Epithelial cell of prostate (primary cell): ENCODE data around the gene CCDC40.

ENCODE experiments used
- DNase-seq: peaks from one replicate; pipeline ENCODE4 v3.0.0-alpha.2; 2011; ENCODE audit warnings: low read depth, low spot score
- H3K27ac ChIP-seq: fragments of 450-650 bp; 2 replicates; pipeline ENCODE4 v1.5.1; 2017; ENCODE audit warnings: mild to moderate bottlenecking

The CCDC40 gene

DNA sequence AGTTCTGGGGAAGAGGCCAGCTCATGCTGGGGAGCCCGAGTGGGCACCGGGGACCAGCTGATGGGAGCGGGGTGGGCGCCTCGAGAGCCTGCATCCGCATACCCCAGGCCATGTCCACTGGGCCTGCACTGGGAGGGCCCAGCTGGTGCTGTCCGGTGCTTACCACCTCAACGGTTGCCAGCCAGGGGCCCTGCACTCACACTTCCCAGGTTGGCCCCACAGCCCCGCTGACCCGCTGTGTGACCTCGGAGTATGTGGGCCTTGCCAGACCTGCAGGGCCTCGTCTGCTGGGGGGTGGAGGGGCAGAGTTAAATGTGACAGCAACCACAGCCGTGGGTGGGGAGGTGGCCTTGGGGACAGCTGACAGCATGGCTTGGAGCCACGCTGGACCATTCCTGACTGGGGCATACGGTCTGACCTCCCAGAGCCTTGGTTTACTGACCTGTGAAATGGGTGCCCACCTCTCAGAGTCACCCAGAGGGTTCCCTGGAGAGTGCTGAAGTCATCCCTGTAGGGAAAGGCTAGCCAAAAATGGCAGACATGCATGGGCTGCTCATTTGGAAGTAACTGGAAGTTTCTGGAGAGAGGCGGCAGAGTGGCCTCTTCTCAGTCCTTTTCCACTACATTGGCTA lies 59.5 kb downstream of the CCDC40 start:
- H3K27ac ChIP-seq: no peak overlapping the region
- no peak for DNase-seq

DNA sequence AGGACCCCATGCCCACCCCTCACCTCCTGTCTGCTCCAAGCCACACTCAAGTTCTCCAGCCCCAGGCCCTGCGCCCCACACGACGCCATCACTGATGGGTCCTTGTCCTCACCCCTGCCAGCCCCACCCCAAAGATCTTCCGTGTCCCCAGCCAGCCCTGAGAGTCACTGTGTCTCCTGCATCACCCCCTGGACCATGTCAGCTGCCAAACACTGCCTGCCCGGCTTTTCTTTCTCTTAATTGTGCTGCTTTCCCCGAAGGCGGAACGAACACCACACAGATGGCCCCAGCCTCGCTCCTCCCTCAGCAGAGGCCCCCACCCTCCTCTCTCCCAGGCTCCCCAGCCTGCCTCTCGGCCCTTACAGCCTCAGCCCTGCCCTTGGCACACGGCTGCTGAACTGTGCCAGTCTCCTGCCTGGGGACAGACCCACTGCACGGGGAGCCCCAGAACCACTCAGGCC lies 60.1 kb downstream of the CCDC40 start:
- no peak overlapping the region for H3K27ac ChIP-seq

DNA sequence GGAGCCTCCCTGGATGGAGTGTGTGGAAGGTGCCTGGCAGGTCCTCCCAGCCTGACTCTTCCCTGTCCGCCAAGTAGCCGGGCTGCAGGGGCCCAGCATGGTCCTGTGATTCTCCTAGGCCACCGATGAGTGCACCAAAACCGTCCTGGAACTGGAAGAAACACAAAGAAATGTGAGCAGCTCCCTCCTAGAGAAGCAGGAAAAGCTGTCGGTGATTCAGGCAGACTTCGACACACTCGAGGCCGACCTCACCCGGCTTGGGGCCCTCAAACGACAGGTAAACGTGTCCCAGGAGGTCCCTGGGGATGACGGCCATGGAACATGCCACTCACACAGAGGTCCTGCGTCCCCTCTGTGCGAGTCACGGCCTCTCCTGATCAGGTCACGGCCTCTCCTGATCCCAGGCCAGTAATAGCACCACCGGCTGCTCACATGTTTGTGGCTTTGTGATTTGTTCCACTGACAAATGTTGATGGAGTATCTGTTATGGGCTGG lies 60.7 kb downstream of the CCDC40 start:
- no peak overlapping the region for H3K27ac ChIP-seq
- DNase-seq: no peak

More for the DNA sequence above, 60.1 kb downstream of the CCDC40 start:
- no peak for DNase-seq

DNA sequence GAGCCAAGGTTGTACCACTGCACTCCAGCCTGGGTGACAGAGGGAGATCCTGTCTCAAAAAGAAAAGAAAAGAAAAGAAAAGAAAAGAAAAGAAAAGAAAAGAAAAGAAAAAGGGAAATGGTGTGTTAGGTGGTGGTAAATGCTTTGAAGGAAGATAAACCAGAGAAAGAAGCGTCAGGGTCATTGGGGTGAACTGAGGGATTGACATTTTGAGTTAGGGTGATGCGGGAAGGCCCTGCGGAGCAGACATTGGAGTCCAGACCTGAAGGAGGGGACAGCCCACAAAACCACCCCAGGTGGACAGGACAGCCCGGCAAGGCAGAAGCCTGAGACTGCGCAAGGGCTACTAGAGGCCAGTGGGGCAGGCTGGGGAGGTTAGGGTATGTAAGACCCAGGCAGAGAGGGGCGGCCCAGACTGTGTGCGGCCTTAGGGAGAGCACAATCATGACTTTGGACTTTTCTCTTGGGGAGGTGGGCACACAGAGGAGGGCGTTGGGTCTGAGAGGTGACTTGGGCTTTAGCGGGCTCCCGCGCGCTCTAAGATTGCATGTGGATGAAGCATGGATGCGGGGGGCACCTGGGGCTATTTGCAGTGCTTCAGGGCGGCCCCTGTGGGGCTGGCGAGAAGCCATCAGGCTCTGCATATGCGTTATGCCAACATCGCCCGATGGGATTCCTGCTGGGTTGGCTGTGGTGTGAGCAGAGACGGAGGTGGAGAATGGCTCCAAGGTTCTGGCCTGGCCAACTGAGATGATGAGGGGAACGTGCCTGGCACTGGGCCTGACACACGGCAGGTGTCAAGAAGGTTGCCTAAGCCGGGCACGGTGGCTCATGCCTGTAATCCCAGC lies 61.6 kb downstream of the CCDC40 start:
- no peak overlapping the region for H3K27ac ChIP-seq
- no peak for DNase-seq

DNA sequence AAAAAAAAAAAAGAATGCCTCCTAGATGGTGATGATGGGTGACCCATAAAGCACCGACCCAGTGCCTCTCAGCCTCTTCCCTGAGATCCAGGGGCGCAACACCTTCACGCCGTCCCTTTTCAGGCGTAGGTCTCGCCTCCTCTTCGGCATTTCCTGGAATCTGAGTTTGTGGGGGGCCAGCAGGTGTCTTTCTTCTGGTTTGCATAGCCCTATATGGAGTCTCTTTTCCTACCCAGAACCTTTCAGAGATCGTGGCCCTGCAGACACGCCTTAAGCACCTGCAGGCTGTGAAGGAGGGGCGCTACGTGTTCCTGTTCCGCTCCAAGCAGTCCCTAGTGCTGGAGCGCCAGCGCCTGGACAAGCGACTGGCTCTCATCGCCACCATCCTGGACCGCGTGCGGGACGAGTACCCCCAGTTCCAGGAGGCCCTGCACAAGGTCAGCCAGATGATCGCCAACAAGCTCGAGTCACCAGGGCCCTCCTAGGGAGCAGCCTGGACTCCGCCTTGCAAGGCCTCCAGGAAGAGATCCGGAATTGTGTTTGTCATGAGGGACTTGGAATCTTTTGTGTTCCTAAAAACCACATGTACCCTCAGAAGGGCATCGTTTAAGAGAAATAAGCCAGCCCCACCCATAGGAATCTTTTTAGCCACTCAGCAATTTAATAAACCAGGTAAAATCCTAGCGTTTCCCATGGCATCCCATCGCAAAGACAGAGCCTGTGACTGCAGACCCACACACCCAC lies 63.0 kb downstream of the CCDC40 start:
- no peak for DNase-seq
- no peak overlapping the region for H3K27ac ChIP-seq

DNA sequence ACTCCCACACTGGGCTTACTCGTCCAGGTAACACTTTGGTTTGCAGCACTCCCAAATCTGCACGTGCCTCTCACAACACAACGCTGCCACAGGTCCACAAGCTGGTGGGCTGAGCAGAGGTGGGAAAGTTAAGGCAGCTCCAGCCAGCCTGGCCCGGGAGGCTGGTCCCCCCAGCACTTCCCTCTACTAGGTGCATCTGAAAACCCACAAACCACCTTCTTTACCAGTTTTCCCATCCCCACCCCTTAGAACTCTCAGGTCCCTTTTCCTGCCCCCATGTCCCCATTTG lies 63.5 kb downstream of the CCDC40 start:
- DNase-seq: no peak
- H3K27ac ChIP-seq: no peak overlapping the region

DNA sequence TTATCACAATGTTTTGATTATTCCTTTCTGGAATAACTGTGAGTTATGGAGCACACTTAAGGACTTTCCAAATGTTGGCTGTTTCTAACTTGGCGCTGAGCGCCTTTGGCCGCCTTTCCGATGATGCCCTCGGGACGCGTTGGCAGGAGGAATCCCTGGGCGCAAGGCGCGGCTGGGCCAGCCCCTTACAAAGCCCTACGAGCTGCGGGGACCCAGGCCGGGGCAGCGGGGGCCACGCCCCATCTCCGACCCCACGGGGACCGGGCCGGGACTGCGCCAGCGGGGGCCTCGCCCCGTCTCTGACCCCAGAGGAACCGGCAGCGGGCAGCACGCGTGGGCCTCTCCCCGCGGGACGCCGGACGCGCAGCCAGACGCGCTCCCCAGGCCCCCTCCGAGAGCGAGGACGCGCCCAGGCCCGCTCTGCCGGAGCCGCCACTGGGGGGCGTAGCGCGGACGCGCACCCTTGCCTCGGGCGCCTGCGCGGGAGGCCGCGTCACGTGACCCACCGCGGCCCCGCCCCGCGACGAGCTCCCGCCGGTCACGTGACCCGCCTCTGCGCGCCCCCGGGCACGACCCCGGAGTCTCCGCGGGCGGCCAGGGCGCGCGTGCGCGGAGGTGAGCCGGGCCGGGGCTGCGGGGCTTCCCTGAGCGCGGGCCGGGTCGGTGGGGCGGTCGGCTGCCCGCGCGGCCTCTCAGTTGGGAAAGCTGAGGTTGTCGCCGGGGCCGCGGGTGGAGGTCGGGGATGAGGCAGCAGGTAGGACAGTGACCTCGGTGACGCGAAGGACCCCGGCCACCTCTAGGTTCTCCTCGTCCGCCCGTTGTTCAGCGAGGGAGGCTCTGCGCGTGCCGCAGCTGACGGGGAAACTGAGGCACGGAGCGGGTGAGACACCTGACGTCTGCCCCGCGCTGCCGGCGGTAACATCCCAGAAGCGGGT lies 64.8 kb downstream of the CCDC40 start, which contains the start of gene GAA:
Gene GAA, plus strand, starts transcription at position 571 of the 935 bp plus-strand sequence. CDS start 3,006 bp downstream, outside the sequence.
- H3K27ac ChIP-seq: peak within 1 kb of the TSS; percentile 43
- no peak for DNase-seq

DNA sequence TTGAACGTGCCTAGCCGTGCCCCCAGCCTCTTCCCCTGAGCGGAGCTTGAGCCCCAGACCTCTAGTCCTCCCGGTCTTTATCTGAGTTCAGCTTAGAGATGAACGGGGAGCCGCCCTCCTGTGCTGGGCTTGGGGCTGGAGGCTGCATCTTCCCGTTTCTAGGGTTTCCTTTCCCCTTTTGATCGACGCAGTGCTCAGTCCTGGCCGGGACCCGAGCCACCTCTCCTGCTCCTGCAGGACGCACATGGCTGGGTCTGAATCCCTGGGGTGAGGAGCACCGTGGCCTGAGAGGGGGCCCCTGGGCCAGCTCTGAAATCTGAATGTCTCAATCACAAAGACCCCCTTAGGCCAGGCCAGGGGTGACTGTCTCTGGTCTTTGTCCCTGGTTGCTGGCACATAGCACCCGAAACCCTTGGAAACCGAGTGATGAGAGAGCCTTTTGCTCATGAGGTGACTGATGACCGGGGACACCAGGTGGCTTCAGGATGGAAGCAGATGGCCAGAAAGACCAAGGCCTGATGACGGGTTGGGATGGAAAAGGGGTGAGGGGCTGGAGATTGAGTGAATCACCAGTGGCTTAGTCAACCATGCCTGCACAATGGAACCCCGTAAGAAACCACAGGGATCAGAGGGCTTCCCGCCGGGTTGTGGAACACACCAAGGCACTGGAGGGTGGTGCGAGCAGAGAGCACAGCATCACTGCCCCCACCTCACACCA lies 65.7 kb downstream of the CCDC40 start:
- H3K27ac ChIP-seq: peak overlapping the region; percentile 43
- no peak for DNase-seq

DNA sequence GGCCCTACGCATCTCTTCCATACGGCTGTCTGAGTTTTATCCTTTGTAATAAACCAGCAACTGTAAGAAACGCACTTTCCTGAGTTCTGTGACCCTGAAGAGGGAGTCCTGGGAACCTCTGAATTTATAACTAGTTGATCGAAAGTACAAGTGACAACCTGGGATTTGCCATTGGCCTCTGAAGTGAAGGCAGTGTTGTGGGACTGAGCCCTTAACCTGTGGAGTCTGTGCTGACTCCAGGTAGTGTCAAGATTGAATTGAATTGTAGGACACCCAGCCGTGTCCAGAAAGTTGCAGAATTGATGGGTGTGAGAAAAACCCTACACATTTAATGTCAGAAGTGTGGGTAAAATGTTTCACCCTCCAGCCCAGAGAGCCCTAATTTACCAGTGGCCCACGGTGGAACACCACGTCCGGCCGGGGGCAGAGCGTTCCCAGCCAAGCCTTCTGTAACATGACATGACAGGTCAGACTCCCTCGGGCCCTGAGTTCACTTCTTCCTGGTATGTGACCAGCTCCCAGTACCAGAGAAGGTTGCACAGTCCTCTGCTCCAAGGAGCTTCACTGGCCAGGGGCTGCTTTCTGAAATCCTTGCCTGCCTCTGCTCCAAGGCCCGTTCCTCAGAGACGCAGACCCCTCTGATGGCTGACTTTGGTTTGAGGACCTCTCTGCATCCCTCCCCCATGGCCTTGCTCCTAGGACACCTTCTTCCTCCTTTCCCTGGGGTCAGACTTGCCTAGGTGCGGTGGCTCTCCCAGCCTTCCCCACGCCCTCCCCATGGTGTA lies 66.4 kb downstream of the CCDC40 start:
- peak overlapping the region; percentile 43 for H3K27ac ChIP-seq
- DNase-seq: no peak

DNA sequence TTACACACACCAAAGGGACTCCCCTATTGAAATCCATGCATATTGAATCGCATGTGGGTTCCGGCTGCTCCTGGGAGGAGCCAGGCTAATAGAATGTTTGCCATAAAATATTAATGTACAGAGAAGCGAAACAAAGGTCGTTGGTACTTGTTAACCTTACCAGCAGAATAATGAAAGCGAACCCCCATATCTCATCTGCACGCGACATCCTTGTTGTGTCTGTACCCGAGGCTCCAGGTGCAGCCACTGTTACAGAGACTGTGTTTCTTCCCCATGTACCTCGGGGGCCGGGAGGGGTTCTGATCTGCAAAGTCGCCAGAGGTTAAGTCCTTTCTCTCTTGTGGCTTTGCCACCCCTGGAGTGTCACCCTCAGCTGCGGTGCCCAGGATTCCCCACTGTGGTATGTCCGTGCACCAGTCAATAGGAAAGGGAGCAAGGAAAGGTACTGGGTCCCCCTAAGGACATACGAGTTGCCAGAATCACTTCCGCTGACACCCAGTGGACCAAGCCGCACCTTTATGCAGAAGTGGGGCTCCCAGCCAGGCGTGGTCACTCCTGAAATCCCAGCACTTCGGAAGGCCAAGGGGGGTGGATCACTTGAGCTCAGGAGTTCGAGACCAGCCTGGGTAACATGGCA lies 67.1 kb downstream of the CCDC40 start:
- H3K27ac ChIP-seq: no peak overlapping the region
- no peak for DNase-seq

DNA sequence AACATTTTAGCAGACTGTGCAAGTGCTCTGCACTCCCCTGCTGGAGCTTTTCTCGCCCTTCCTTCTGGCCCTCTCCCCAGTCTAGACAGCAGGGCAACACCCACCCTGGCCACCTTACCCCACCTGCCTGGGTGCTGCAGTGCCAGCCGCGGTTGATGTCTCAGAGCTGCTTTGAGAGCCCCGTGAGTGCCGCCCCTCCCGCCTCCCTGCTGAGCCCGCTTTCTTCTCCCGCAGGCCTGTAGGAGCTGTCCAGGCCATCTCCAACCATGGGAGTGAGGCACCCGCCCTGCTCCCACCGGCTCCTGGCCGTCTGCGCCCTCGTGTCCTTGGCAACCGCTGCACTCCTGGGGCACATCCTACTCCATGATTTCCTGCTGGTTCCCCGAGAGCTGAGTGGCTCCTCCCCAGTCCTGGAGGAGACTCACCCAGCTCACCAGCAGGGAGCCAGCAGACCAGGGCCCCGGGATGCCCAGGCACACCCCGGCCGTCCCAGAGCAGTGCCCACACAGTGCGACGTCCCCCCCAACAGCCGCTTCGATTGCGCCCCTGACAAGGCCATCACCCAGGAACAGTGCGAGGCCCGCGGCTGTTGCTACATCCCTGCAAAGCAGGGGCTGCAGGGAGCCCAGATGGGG lies 68.0 kb downstream of the CCDC40 start:
- H3K27ac ChIP-seq: no peak overlapping the region
- DNase-seq: no peak

DNA sequence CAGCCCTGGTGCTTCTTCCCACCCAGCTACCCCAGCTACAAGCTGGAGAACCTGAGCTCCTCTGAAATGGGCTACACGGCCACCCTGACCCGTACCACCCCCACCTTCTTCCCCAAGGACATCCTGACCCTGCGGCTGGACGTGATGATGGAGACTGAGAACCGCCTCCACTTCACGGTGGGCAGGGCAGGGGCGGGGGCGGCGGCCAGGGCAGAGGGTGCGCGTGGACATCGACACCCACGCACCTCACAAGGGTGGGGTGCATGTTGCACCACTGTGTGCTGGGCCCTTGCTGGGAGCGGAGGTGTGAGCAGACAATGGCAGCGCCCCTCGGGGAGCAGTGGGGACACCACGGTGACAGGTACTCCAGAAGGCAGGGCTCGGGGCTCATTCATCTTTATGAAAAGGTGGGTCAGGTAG lies 68.5 kb downstream of the CCDC40 start:
- H3K27ac ChIP-seq: no peak overlapping the region
- no peak for DNase-seq

DNA sequence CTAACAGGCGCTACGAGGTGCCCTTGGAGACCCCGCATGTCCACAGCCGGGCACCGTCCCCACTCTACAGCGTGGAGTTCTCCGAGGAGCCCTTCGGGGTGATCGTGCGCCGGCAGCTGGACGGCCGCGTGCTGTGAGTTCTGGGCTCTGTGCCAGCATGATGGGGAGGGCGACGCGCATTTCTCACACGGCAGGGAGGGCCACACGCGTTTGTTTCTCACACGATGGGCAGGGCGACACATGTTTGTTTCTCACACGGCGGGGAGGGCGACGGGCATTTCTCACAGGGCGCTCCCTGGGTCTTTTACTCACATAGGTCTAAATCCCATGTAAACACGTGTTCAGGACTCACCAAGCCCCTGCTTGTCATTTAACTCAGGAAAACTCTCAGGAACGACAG lies 69.3 kb downstream of the CCDC40 start:
- DNase-seq: no peak

DNA sequence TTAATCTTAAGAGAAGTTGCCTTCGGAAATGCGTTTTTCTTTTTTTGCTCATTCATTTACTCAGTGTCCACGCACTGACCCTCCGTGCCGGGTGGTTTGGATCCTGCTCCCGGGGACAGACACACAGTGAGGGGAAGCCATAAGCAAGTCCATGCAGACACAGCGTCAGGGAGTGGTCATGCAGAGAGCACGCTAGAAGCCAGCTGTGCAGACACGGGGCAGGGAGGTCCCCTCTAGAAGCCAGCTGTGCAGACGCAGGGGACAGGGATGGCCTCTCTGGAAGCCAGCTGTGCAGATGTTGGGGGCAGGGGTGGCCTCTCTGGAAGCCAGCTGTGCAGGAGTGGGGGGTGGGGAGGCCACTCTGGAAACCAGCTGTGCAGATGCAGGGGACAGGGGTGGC lies 69.7 kb downstream of the CCDC40 start:
- H3K27ac ChIP-seq: no peak overlapping the region
- no peak for DNase-seq

More for the DNA sequence above, 69.3 kb downstream of the CCDC40 start:
- no peak overlapping the region for H3K27ac ChIP-seq

DNA sequence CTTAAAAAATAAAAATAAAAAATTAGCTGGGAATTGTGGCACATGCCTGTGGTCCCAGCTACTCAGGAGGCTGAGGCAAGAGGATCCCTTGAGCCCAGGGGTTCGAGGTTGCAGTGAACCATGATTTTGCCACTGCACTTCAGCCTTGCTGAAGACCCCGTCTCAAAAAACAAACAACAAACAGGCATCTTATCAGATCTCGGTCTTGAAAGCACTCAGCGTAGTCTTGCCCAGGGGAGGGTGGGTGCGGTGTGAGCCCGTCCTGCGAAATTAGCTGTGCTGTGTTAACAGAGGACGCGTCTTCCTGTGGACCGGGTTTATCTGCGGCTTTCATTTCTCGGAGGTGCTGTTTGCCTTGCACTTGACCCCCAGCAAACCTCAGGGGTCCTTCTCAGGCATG lies 70.3 kb downstream of the CCDC40 start:
- H3K27ac ChIP-seq: no peak overlapping the region

DNA sequence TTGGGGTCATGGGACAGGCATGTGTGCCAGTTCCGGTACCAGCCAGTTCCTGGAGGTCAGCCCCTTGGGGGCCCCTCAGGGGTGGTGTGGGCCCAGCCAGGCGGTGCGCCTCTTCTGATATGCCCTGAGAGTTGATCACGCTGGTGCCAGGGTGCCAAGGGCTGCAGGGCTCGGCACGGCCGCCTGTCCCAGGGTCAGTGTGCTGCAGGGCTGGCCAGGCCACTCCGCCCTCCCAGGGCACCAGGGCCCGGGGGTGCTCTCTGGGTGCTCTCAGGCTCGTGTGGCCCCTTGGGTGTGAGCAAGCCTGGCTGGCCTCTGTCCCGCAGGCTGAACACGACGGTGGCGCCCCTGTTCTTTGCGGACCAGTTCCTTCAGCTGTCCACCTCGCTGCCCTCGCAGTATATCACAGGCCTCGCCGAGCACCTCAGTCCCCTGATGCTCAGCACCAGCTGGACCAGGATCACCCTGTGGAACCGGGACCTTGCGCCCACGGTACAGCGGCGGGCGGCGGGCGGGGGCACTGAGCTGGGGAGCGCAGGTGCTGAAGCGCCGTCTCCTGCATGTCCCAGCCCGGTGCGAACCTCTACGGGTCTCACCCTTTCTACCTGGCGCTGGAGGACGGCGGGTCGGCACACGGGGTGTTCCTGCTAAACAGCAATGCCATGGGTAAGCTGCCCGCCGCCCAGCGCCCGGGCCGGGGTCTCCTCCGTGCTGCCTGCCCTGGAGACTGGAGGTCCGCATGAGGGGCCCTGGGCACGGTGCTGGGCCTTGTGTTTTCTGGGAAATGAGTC lies 71.0 kb downstream of the CCDC40 start:
- H3K27ac ChIP-seq: no peak overlapping the region

More for the DNA sequence above, 70.3 kb downstream of the CCDC40 start:
- no peak for DNase-seq

More for the DNA sequence above, 71.0 kb downstream of the CCDC40 start:
- no peak for DNase-seq
